HEK293 (cell line): ENCODE data around the gene FAM110A.

ENCODE experiments used
- CTCF ChIP-seq: fragments of 450-650 bp; formaldehyde crosslinking; IDR thresholded peaks from 2 replicates; pipeline ENCODE4 v1.5.1; 2016; ENCODE audit warnings: missing biosample characterization, missing genetic modification characterization
- REST ChIP-seq: fragments of 450-650 bp; formaldehyde crosslinking; IDR thresholded peaks from 2 replicates; pipeline ENCODE4 v1.5.1; 2016; ENCODE audit warnings: missing biosample characterization, missing genetic modification characterization
- SCRT2 ChIP-seq: fragments of 450-650 bp; formaldehyde crosslinking; IDR thresholded peaks from 2 replicates; pipeline ENCODE4 v1.5.1; 2016; ENCODE audit warnings: missing biosample characterization, missing genetic modification characterization
- ZFP37 ChIP-seq: fragments of 450-650 bp; formaldehyde crosslinking; IDR thresholded peaks from 2 replicates; pipeline ENCODE4 v1.5.1; 2016; ENCODE audit warnings: missing biosample characterization, missing genetic modification characterization
- ZNF114 ChIP-seq: fragments of 450-650 bp; formaldehyde crosslinking; IDR thresholded peaks from 2 replicates; pipeline ENCODE4 v1.5.0; 2017; ENCODE audit warnings: missing biosample characterization, missing genetic modification characterization
- ZNF146 ChIP-seq: fragments of 450-650 bp; formaldehyde crosslinking; IDR thresholded peaks from 2 replicates; pipeline ENCODE4 v1.5.1; 2016; ENCODE audit warnings: missing biosample characterization, missing genetic modification characterization
- ZNF184 ChIP-seq: fragments of 450-650 bp; IDR thresholded peaks from 2 replicates; pipeline ENCODE4 v1.5.1; 2018; ENCODE audit warnings: missing biosample characterization, mild to moderate bottlenecking, missing genetic modification characterization
- ZNF248 ChIP-seq: fragments of 450-650 bp; formaldehyde crosslinking; IDR thresholded peaks from 2 replicates; pipeline ENCODE4 v1.5.1; 2017; ENCODE audit warnings: missing biosample characterization, missing genetic modification characterization
- ZNF623 ChIP-seq: fragments of 450-650 bp; formaldehyde crosslinking; IDR thresholded peaks from 2 replicates; pipeline ENCODE4 v1.5.1; 2016; ENCODE audit warnings: missing biosample characterization, missing genetic modification characterization
- ZNF707 ChIP-seq: fragments of 450-650 bp; formaldehyde crosslinking; IDR thresholded peaks from 2 replicates; pipeline ENCODE4 v1.5.1; 2016; ENCODE audit warnings: missing biosample characterization, missing genetic modification characterization

DNA sequence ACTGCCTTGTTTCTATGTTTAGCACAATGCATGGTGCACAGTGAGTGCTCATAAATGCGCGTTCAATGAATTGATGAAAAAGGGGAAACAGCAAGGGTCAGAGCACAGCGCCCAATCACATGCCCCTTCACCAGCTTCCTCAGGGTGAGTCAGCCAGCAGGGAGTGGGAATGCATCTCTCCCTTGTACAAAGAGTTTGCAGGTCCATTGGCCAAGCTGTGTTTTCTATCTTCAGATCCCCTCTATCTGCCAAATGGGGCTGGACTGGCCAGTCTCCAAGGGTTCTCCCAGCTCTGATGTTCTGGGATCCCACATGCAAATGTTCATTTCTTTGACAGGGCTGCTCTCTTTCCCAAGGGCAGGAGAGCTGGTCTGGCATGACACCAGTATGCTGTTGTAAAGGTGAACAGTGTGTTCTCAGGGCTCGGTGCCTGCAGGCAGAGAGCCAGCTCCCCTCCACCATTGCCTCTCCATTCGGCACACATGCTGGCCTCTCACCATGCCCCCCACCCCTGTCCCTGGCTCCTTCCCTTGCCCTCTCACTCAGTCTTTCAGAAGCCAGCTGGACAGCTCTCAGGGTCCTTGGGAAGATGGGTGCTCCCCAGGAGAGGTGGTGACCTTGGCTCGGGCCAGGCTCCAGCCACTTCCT, 57.7 kb downstream of the FAM110A start:
- TF ChIP-seq REST (tag by site-specific recombination), result no peak
- TF ChIP-seq ZFP37, result no peak
- no peak for TF ChIP-seq ZNF248
- TF ChIP-seq CTCF (tag by site-specific recombination), result no peak
- no peak for TF ChIP-seq ZNF184 (tag by site-specific recombination)
- TF ChIP-seq ZNF114 (tag by site-specific recombination), result no peak
- TF ChIP-seq ZNF707 (tag by site-specific recombination), result no peak
- no peak for TF ChIP-seq ZNF146 (tag by site-specific recombination)
- TF ChIP-seq SCRT2 (tag by site-specific recombination), result no peak
- TF ChIP-seq ZNF623, result no peak
